H1 (cell line): ENCODE results near the gene C21orf58. TPM values are rescaled to one million over a fixed set of nuclear protein-coding genes. Genes with fewer than 3 reads are reported as not detected.

Source experiments
- GTF2F1 ChIP-seq: IDR thresholded peaks from 2 replicates; pipeline ENCODE4 v1.6.1; 2012; ENCODE audit warnings: low read depth, low read length, improper control_type of control experiment, borderline replicate concordance
- HDAC2 ChIP-seq, 2 experiments: fragments of 300-600 bp in 1 of 2; sonication (generic) in 1 of 2; IDR thresholded peaks; 2 replicates each; pipeline ENCODE4 v1.6.1; 2011 to 2012; ENCODE audit warnings: low read depth in 2 of 2, low read length in 2 of 2, mild to moderate bottlenecking in 2 of 2, moderate library complexity in 2 of 2, borderline replicate concordance in 1 of 2, inconsistent platforms in 1 of 2
- RXRA ChIP-seq: IDR thresholded peaks from 2 replicates; pipeline ENCODE4 v1.6.1; 2011; ENCODE audit warnings: low read depth, mild to moderate bottlenecking, low read length, moderate library complexity; ENCODE audit not compliant: insufficient read depth
- SP4 ChIP-seq: IDR thresholded peaks from 2 replicates; pipeline ENCODE4 v1.6.1; 2012; ENCODE audit warnings: low read length, inconsistent platforms
- polyA plus RNA-seq, 7 experiments: library from polyadenylated mRNA; depleted of rRNA in 3 of 7; stranded (reverse) in 5 of 7; unstranded in 2 of 7; fragments of >200 nt in 5 of 7; fragments of 200-250 nt in 2 of 7; gene quantifications; 1 replicate in 5 of 7; 2 replicates in 1 of 7; 4 replicates in 1 of 7; pipeline versions ENCODE4 v1.2.1 to v1.2.3, GENCODE V29; 2011 to 2013; ENCODE audit warnings: missing spikeins in 2 of 7, mixed read lengths in 2 of 7
- total RNA-seq: library from RNA; stranded (reverse); fragmentation: NEBNext Ultra II Directional; extraction: Animal tissue kit (Norgen Biotek cat#: 25700); gene quantifications from 2 replicates; pipeline ENCODE4 v1.2.1, GENCODE V29; 2021
- TF ChIP-seq, protein P1 (sequence below): fragments of 300-600 bp; sonication (generic); IDR thresholded peaks from 2 replicates; pipeline ENCODE4 v1.7.1; 2012; ENCODE audit warnings: low read length, moderate library complexity, mild to moderate bottlenecking, inconsistent platforms; ENCODE audit not compliant: insufficient replicate concordance

C21orf58 gene
- total and polyA plus RNA-seq, 2 of the 8 experiments (the other 6 are each of a cell fraction or from before 2014, with no cell fraction given): 13.8 to 26.1 TPM

DNA sequence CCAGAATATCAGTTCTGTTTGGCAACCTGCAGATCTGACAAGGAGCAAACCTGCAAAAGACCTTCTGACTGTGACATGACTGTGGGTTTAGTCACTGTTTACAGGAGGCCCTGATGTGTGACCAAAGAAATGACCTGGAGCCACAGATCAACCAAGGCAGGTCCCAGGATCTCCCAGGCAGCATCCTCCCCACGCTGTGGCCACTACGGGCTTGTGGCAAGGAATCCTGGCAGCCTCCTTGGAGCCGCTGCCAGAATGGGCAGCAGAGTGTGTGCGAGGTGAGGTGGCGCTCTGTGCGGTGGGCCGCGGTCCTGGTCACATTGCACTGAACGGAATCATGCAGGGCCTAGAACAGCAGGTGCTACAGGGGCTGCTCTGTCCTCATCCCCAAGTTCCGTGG is 54.2 kb downstream of the C21orf58 start (continued):
- TF ChIP-seq GTF2F1: no peak
- TF ChIP-seq SP4: no peak
- no peak for TF ChIP-seq RXRA
- TF ChIP-seq HDAC2 (IDR thresholded peaks at IDR 0.05; ENCODE audit: borderline replicate concordance in 1 of 2, low read depth in 2 of 2, low read length in 2 of 2): no peak
- TF ChIP-seq, protein P1, sequence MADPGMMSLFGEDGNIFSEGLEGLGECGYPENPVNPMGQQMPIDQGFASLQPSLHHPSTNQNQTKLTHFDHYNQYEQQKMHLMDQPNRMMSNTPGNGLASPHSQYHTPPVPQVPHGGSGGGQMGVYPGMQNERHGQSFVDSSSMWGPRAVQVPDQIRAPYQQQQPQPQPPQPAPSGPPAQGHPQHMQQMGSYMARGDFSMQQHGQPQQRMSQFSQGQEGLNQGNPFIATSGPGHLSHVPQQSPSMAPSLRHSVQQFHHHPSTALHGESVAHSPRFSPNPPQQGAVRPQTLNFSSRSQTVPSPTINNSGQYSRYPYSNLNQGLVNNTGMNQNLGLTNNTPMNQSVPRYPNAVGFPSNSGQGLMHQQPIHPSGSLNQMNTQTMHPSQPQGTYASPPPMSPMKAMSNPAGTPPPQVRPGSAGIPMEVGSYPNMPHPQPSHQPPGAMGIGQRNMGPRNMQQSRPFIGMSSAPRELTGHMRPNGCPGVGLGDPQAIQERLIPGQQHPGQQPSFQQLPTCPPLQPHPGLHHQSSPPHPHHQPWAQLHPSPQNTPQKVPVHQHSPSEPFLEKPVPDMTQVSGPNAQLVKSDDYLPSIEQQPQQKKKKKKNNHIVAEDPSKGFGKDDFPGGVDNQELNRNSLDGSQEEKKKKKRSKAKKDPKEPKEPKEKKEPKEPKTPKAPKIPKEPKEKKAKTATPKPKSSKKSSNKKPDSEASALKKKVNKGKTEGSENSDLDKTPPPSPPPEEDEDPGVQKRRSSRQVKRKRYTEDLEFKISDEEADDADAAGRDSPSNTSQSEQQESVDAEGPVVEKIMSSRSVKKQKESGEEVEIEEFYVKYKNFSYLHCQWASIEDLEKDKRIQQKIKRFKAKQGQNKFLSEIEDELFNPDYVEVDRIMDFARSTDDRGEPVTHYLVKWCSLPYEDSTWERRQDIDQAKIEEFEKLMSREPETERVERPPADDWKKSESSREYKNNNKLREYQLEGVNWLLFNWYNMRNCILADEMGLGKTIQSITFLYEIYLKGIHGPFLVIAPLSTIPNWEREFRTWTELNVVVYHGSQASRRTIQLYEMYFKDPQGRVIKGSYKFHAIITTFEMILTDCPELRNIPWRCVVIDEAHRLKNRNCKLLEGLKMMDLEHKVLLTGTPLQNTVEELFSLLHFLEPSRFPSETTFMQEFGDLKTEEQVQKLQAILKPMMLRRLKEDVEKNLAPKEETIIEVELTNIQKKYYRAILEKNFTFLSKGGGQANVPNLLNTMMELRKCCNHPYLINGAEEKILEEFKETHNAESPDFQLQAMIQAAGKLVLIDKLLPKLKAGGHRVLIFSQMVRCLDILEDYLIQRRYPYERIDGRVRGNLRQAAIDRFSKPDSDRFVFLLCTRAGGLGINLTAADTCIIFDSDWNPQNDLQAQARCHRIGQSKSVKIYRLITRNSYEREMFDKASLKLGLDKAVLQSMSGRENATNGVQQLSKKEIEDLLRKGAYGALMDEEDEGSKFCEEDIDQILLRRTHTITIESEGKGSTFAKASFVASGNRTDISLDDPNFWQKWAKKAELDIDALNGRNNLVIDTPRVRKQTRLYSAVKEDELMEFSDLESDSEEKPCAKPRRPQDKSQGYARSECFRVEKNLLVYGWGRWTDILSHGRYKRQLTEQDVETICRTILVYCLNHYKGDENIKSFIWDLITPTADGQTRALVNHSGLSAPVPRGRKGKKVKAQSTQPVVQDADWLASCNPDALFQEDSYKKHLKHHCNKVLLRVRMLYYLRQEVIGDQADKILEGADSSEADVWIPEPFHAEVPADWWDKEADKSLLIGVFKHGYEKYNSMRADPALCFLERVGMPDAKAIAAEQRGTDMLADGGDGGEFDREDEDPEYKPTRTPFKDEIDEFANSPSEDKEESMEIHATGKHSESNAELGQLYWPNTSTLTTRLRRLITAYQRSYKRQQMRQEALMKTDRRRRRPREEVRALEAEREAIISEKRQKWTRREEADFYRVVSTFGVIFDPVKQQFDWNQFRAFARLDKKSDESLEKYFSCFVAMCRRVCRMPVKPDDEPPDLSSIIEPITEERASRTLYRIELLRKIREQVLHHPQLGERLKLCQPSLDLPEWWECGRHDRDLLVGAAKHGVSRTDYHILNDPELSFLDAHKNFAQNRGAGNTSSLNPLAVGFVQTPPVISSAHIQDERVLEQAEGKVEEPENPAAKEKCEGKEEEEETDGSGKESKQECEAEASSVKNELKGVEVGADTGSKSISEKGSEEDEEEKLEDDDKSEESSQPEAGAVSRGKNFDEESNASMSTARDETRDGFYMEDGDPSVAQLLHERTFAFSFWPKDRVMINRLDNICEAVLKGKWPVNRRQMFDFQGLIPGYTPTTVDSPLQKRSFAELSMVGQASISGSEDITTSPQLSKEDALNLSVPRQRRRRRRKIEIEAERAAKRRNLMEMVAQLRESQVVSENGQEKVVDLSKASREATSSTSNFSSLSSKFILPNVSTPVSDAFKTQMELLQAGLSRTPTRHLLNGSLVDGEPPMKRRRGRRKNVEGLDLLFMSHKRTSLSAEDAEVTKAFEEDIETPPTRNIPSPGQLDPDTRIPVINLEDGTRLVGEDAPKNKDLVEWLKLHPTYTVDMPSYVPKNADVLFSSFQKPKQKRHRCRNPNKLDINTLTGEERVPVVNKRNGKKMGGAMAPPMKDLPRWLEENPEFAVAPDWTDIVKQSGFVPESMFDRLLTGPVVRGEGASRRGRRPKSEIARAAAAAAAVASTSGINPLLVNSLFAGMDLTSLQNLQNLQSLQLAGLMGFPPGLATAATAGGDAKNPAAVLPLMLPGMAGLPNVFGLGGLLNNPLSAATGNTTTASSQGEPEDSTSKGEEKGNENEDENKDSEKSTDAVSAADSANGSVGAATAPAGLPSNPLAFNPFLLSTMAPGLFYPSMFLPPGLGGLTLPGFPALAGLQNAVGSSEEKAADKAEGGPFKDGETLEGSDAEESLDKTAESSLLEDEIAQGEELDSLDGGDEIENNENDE: no peak
